GM18520 (cell line): ENCODE results near the gene ZNF487.
"Not testable (repeated sequence)": the region's sequence is repeated elsewhere in the genome, so short reads cannot be mapped to it uniquely, and the experiment has no call there.

Source experiments
- ATAC-seq: cut with Tn5 transposase; IDR thresholded peaks from one replicate; pipeline ENCODE4 v1.9.1; 2021; ENCODE audit not compliant: unreplicated experiment

ZNF487 gene

DNA sequence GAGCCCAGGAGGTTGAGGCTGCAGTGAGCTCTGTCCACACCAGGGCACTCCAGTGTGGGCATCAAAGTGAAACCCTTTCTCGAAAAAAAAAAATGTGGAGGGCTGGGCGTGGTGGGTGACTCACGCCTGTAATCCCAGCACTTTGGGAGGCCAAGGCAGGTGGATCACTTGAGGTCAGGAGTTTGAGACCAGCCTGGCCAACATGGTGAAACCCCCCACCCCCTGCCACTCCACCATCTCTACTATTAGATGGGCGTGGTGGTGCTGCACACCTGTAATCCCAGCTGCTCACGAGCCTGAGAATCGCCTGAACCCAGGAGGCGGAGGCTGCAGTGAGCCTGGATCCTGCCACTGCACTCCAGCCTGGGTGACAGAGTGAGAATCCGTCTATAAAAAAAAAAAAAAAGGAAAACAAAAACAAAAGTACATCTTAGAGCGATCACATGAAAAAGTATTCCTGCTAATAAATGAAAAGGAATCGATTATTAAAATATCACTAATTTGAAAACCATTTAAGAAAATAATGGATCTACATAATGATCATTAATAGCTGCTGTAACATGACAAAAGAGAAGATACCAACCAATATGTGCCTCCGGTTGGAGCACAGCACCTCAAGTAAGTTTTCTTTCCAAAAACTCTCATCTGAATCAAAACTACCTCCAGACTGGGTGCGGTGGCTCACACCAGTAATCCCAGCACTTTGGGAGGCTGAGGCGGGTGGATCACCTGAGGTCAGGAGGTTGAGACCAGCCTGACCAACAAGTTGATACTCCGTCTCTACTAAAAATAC, 32.8 kb upstream of the ZNF487 start:
- ATAC-seq = no peak

DNA sequence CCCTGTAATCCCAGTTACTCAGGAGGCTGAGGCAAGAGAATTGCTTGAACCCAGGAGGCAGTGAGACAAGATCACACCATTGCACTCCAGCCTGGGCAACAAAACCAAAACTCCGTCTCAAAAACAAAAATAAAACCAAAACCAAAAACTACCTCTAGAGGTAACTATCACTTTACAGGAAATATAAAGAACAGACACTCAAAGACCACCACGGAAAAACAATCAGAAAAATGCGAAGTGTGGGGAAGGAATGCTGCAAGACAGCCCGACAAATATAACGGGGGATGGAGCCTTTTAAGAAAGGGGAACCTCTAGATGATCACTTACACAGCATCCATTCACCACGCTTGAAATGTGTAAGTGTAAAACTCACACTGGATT, 32.2 kb upstream of the ZNF487 start:
- ATAC-seq = no peak

DNA sequence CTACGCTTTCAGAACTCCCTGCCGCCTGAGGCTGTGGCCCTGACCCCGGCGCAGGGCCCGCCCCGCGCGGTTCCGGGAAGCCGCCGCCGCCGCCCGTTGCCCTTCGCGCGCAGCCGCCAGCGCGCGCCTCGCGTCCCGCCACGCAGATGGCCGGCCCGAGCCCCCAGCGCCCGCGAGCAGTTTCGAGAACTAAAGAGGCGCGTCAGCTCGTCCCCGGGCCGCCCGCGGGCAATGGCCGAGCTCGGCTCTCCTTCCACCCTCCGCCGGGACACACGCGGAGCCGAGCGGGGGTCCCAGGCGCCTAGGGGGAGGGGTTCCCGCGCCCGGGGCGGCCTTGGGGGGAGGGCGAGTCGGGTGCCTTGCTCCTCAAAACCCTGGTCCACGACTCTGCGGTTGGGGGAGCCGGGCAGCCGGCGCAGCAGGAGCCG, 29.7 kb upstream of the ZNF487 start:
- no peak for ATAC-seq

DNA sequence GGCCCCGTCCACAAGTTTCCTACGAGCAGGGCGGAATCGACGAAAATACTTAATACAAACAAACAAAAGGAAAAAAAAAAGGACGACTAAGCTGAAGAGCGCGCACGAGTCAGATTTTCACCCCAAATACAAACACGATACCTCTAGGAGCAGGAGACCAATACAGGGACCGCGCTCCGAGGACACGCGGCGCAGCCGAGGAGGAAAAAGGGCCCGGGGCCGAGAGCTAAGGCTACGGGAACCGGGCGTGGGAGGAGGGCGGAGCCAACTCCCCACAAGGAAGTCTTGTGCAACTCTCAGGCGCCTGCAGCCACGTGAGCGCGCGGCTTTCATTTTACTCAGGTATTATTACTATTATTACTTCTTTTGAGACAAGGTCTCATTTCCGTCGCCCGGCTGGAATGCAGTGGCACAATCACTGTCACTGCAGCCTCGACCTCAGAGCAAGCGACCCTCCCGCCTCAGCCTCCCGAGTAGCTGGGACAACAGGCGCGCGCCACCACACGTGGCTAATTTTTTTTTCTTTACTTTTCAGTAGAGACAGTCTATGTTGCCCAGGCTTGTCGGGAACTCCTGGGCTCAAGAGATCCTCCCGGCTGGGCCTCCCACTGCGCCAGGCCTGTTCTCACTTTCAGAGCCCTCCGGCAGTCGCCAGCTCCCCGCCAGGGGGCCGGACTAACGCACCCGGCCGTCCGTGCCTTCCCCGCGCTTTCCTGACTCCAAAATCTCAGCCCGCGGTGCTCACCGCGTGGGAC, 29.2 kb upstream of the ZNF487 start:
- ATAC-seq = peak; percentile 39

DNA sequence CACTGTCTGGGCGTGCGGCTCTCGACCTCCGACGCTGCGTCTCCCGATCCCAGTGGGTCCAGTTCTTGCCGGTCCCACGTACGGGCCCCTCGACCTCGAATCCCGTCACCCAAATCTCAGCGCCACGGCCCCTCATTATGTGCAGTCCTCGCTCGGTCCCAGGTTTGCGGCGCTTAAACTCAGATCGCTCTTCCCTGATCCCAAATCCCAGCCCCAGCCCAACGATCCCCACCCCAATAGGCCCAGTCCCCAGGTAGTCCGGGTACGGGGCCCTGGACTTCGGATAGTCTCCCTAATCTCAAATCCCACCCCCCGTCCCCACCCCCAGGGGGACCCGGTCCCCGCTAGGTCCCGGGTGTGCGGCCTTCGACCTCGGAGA, 28.6 kb upstream of the ZNF487 start:
- ATAC-seq = no peak

DNA sequence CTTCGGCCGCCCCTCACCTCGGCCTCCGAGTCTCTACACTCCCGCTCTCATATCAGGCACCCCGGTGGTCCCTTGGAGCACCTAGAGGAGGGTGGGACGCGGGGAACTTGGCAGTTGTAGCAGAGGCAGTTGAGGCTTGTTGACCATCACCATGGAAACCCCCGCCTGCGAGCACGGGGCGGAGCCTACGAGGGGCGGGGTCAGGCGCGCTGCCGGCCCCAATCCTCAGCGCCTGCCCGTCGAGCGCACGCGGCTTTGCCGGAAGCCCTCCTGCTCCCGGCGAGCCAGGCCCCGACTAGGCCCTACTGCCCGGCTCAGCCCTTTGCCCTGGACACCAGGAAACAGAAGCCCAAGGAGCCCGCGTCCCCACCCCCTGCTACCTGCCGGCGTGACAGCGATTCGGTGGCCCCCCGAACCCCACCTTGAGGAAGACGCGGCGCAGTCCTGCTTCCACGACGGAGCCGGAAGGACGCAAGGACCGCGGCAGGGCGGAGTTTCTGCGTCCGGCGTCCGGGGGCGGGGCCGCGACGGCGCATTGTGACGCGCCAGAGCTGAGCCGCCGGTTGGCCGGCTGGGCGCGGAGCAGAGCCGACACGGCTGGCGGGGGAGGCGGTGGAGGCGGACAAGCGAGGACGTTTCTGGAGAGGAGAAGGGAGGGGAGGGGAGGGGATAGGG, 28.1 kb upstream of the ZNF487 start, which contains the start of gene HNRNPF:
Gene HNRNPF (minus strand): TSS at position 477 of the 675 bp plus-strand sequence. CDS start 21,302 bp downstream, outside the sequence.
- ATAC-seq = peak; percentile 53

DNA sequence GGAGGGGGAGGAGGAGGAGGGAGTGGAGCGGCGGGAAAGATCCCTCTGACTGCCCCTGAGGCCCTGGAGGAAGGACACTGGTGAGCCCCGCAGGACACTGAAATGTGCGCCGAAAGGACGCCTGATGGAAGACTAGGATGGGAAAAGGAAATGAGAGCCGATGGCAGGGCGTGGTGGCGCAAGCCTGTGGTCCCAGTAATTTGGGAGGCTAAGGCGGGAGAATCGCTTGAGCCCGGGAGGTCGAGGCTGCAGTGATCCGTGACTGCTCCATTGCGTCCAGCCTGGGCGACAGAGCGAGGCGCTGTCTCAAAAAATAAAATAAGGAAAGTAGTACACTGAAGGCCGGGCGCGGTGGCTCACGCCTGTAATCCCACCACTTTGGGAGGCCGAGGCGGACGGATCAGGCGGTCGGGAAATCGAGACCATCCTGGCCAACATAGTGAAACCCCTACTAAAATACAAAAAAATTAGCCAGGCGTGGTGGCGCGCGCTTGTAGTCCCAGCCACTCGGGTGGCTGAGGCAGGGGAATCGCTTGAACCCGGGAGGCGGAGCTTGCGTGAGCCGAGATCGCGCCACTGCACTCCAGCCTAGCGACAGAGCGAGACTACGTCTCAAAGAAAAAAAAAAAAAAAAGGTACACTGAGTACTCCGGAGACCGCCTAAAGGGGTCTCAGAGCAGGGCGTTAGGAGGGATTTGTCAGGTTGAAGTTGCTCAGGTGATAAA, 27.4 kb upstream of the ZNF487 start:
- ATAC-seq = no peak

DNA sequence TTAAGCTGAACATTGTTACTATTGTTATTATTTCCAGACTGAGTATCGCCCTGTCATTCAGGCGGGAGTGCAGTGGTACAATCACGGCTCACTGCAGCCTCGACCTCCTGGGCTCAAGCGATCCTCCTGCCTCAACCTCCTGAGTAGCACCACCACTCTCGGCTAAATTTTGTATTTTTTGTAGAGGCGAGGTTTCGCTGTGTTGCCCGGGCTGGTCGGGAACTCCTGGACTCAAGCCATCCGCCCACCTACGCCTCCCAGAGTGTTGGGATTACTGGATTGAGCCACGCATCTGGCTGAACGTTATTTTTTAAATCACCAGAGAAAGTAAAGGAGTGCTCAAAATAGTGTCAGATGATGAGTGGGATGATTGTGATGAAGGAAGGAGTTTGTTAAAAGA, 26.6 kb upstream of the ZNF487 start:
- ATAC-seq = no peak

DNA sequence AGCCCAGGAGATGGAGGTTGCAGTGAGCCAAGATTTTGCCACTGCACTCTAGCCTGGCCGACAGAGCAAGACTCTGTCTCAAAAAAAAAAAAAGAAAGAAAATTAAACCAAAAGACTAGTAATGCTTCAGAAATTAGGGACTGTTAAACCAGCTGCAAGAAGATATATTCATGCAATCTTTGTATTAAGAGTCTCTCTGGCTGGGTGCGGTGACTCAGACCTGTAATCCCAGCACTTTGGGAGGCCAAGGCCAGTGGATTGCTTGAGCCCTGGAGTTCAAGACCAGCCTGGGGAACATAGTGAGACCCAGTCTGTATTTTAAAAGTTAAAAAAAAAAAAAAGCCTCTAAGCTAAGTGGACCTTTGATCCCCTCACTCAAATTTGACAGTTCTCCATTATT, 25.4 kb upstream of the ZNF487 start:
- no peak for ATAC-seq

DNA sequence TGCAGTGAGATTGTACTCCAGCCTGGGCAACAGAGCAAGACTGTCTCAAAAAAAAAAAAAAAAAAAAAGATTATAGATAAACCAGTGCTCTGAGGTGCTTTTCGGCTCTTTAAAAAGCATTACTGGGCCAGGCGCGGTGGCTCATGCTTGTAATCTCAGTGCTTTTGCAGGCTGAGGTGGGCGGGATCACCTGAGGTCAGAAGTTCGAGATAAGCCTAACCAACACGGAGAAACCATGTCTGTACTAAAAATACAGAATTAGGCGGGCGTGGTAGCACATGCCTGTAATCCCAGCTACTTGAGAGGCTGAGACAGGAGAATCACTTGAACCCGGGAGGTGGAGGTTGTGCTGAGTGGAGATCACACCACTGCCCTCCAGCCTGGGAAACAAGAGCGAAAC, 21.4 kb upstream of the ZNF487 start:
- ATAC-seq = no peak

DNA sequence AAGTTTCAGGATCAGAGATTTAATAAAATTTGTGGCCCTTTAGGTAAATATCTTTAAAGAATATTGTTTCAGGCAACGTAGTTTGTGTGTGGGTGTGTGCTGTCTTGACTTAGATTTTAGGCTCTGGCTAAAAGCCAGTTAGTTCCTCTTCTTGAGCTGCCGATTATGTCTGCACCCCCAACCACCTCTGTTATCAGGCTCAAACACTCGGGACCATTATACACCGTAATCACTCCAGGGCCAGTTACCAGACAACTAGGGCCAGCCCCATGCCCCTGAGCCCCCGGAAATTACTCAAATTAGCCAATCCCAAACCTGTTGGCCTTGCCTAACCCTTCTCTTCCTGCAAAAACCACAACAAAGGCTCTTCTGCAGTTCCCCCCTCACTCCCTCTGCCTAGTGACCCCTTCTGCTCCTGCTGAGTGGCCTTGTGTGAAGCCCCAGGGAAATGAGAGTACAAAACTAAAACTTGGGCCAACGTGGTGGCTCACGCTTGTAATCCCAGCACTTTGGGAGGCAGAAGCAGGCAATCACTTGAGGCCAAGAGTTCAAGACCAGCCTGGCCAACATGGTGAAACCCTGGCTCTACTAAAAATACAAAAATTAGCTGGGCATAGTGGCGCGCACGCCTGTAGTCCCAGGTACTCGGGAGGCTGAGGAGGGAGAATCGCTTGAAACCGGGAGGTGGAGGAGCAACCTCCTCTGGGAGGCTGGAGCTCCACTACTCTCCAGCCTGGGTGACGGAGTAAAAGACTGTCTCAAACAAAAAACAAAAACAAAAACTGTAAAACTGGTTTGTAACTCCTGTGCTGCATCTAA, 18.8 kb upstream of the ZNF487 start:
- ATAC-seq = no peak

DNA sequence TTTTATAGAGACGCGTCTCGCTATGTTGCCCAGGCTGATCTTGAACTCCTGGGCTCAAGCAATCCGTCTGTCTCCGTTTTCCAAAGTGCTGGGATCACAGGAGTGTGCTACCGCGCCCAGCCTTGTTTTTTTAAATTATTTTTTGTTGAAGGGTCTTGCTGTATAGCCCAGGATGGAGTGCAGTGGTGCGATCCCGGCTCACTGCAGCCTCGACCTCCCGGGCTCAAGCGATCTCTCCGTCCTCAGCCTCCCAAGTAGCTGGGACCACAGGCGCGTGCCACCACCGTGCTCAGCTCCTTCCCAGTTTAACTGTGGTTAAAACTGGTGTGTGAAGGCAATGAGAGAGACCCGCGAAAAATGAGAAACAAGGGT, 16.9 kb upstream of the ZNF487 start:
- ATAC-seq = no peak

DNA sequence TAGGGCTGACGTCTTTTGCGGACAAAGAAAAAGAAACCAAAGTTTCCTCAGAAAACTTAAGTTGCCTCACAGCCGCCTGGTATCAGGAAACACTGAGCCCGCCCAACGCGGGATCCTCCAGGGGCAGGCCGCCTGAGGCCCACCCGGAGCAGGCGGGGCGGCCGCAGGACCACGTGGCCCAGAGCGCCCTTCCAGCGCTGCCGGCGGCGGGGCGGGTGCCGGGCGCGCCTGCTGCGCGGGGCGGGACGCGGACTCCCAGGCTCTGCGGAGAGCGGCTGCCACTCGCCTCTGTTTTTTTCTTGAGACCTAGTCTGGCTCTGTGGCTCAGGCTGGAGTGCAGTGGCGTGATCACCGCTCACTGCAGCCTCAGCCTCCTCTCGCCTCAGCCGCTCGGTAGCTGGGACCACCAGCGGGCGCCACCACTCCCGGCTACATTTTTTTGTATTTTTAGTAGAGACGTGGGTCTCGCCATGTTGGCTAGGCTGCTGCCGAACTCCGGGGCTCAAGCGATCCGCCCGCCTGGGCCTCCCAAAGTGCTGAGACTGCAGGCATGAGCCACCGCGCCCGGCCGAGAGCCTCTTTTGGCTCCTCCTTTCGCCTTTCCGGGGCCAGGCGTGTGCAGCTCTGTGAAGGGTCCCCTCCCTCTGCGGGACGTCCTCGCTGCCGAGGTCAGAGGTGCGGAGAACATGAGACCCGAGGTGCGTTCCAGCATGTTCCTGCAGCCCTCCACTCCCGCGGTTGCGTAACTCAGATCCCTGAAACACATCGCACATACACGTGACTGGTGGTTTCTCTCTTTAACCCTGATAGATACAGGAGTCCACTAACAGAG, 16.3 kb upstream of the ZNF487 start:
- ATAC-seq = peak; percentile 81

DNA sequence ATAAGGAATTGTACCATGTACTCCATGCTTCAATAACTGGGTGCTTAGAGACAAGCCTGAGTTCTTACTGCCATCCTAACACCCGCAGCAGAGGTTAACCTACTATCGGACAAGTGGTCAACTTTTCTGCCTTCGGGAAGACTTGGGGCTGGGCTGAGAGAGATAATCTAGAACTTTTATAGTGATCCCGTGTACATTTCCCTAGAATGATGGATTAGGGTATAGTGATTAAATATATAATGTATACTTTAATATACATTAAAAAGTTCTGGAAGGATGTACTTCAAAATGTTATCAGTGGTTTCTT, 15.8 kb upstream of the ZNF487 start:
- no peak for ATAC-seq

DNA sequence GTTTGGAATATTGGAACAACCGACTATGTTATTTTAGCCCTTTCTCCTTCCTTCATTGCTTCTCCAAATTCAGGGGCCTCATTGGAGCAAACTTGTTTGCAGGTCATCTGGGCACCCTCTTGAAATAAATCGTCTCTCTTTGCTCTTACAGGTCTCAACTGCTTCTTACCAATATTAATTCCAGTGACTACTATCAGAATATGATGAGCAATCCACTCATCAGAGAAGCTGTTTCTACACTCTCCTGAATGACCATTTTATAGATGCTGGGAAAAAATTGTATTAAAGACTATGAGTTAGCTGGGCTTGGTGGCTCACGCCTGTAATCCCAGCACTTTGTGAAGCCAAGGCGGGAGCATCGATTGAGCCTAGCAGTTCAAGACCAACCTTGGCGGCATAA, 15.4 kb upstream of the ZNF487 start:
- ATAC-seq = no peak

DNA sequence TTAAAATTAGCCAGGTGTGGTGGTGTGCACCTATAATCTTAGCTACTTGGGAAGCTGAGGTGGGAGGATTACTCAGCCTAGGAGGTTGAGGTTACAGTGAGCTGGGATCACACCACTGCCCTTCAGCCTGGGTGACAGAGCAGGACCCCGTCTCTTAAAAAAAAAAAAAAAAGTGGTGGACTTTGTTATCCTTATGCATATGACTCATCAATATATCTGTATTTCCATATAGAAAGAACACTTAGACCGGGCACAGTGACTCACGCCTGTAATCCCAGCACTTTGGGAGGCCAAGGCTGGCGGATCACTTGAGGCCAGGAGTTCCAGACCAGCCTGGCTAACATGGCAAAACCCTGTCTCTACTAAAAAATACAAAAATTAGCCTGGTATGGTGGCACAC, 15.0 kb upstream of the ZNF487 start:
- ATAC-seq = not testable (repeated sequence)

DNA sequence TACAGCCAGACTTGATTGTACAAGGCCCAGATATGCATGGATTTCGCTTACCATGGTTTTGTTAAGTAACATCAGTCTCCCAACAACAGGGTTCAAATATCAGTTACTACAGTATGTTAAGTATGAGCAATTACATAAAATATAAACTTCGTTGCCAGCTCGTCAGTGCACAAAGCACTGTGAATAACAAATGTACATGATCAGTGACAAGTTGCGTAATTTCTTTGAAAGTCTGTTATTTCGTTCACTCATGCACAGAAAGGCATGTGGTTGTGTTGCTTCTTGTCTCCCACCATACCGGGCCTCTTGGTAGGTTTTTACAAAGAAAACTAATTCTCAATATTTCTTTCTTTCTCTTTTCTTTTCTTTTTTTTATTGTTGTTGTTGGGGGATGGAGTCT, 12.5 kb upstream of the ZNF487 start:
- no peak for ATAC-seq

DNA sequence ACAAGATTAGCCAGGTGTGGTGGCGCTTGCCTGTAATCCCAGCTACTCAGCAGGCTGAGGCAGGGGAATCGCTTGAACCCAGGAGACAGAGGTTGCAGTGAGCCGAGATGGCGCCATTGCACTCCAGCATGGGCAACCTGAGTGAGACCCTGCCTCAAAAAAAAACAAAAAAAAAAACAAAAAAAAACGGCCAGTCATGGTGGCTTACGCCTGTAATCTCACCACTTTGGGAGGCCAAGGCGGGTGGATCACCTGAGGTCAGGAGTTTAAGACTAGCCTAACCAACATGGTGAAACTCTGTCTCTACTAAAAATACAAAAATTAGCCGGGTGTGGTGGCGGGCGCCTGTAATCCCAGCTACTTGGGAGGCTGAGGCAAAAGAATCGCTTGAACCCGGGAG, 10.4 kb upstream of the ZNF487 start:
- not testable (repeated sequence) for ATAC-seq

DNA sequence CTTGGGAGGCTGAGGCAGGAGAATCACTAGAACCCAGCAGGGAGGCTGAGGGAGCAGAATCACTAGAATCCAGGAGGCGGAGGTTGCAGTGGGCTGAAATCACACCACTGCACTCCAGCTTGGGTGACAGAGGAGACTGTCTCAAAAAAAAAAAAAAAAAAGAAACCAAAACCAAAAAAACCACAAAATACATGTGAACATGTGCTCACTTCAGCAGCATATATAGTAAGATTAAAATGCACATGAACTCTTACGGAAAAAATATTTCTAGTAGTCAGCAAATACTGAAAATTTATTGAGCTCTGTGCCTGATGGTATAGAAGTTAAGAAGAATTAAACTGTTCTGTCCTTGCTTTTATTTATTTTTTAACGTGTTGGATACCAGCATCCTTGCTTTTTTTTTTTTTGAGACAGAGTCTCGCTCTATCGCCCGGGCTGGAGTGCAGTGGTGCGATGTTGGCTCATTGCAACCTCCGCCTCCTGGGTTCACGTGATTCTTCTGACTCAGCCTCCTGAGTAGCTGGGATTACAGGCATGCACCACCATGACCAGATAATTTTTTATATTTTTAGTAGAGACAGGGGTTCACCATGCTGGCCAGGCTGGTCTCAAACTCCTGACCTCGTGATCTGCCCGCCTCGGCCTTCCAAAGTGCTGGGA, 9.6 kb upstream of the ZNF487 start:
- no peak for ATAC-seq
